ENCODE results near the gene AP1B1.

Gene AP1B1

DNA sequence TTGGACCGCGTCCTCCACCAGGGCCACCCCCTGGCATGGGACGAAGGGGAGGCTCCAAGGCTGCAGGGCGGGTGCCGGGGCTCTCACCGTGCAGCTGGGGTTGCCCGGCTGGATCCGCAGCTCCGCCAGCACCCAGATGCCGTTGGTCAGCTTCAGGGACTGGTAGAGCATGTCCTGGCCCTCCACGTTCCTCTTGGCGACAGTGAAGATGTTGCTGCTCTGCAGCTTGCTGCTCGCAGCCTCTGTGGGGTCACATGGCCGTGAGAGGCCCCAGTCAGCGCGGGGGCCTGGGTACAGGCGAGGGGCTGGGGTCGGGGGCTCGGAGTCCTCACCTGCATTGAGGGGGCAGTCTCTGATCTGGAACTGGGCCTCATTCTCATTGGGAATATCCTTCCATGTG, 58.1 kb downstream of the AP1B1 start:
- no peak for DNase-seq

DNA sequence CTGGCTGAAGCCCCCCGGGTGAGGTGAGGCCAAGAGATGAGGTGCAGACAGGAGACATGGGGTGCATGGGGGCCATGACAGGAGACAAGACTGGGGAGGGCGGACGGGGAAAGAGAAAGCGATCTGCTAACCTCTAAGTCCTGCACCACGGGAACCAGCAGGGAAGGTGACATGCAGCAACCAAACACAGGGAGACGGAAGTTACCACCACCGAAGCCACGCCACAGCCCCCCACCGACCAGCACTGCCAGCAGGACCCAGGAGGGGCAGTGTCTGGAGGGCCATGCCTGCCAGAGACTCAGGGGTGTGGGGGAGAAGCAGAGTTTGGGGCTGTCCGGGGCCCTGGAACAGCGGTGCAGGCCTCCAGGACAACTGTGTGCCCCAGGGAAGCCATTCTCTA, 58.8 kb downstream of the AP1B1 start:
- DNase-seq: no peak

DNA sequence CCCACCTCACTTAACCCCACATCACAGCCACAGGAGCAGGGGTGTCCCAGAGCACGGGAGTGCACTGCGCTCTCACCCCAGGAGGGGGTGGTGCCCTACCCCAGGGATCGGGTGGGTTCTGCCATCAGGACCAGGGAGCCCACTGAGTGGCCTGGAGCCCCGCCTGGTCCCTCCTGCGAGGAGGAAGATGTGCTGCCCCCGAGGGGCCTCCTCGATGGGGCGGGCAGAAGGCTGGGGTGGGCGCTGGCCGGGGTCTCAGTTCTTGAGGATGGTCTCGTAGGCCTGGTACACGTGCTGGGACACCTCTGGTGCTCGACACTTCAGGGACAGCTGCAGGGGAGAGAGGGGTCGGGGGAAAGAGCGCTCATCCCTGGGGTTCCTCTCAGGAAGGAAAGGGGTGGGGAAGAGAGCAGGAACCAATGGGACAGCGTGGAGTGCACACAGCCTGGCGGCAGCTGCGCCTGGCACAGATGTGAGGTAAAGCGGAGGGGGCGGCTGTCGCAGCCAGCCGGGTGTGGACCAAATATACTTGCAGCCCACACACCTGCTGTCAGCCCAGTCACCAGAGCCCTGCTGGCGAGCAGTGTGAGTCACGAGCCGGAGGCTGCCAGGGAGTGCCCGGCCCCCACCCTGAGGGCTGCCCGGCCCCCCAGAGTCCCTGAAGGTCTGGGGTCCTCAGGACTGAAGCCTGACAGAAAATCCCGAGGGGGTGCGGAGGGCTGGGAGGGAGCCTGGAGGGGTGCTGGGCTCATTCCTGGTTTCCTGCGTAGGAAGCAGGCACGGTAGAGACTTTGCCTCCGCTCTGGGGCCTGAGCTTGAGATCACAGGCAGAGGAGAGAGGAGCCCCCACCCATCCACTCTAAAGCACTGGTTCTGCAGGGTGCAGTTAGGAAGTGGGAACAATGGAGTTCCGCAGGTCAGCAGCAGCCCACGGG, 59.5 kb downstream of the AP1B1 start:
- no peak for DNase-seq

DNA sequence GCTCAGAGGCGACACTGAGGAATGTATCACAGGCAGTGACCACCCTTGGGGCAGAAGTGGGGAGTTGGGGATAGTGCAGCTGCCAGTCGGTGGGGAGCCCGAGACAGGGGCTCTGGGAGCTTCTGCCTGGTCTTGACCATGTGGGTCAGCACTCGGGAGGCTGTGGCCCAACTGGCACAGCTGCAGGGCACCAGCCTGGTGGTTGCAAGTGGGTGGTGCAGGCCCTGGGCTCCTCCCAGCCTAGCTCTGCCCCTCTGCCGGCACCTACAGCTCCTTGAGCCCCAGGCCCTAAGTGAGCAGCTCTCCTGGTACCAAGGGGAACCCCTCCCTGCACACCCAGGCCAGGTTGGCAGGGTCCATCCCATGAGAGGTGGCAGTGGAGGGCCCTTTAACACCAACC, 60.3 kb downstream of the AP1B1 start:
- DNase-seq: no peak

DNA sequence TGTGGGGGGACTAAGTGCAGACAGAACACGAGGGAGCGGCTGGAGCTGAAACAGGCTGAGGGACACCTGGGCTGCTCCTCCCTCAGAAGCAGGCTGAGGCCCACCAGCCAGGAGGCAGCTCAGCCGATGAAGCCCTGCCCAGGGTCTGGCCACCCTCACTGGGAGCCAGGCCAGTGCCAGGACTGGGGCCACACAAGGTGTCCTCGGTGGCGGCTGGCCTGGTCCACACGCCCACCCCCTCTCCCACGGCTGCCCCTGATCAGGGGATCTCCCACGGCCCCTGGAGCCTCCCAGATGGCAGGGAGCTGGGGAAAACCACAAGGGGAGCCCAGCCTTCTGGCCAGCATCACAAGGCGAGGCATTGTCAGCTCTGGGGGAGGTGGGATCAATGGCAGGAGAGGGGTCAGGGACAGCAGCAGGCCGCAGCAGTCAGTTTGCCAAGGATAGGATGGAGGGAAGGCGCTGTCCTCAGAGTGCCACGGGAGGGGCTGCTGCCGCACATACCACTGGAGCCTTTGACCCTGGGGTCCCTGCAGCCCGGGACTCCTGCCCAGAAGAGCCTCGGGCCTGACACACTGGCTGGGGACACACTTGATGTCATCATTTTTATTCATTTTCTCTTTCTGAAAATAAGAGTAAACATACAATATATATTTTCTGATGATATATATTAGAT, 61.1 kb downstream of the AP1B1 start:
- no peak for DNase-seq

DNA sequence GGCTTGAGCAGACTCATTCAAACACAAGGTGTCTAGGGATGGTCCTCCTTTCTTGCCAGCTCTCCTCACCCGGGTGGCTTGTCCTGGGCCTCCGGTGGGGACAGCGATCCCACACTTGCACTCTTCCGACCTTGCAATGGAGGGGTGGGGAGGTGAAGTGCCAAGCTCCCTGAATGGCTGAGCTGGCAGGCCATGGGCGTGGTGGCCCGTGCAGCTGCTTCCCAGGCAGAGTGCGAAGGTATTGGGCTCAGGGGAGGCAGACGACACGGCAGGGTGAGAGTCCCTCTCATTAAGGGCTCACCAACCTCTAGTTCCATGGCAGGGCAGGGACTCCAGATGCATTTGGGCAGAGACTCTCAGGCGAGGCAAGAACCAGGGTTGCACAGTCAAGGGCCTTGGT, 61.9 kb downstream of the AP1B1 start:
- DNase-seq: no peak

DNA sequence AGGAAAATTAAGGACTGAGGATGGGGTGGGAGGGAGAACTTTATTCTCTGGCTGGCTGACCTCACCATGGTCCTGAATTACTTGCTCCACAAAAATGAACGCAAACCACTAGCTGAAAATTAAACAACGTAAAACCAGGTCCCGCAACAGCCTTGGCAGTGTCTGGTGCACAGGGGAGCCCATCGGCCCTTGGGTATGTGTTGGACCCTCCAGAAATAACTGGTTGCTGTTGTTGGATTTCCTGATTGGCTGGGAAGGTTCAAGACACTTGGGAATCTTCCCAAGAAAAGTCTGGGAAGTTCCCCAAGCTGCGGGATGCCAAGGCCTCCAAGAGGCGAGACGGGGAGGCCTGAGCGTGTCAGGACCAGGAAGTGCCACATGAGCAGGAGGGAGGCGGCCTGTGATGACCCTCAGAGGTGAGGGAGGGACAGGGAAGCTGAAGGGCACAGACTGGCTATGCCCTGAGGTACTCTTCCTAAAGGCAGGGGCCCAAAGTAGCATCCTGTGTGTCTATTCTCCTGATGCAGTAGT, 62.5 kb downstream of the AP1B1 start:
- DNase-seq: no peak

DNA sequence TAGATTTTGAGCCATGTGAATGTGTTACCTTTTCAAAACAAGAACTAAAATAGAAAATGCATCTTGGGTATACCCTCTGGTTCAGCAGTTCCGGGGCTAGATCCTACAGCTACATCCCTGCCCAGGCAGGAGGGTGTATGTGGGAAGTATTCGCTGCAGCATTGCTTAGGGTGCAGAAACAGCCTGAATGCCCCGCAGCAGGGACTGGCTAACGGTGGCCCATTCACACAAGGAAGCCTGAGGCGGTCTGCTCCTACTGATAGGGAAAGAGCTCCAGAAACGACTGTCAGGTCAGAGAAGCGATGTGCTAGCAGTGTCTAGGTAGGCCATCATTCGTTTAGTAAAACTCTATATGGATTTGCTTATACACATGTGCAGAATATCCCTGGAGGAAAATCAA, 63.0 kb downstream of the AP1B1 start:
- no peak for DNase-seq

DNA sequence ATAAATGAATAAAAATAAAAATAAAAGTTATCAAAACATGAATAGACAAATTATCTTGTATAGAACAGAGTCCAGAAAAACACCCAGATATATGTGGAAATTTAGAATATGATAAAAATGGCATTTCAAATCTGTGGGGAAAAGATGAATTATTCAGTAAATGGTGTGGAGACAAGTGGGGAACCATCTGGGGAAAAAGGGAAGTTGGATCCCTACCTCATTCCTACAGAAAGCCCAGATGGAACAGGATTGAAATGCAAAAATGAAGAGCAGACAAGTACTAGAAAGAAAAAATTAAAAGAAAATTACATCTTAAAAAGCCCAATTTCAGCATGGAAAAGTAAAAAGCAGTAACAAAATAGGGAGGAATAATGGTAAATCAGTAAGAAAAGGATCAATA, 64.7 kb downstream of the AP1B1 start:
- no peak for DNase-seq

DNA sequence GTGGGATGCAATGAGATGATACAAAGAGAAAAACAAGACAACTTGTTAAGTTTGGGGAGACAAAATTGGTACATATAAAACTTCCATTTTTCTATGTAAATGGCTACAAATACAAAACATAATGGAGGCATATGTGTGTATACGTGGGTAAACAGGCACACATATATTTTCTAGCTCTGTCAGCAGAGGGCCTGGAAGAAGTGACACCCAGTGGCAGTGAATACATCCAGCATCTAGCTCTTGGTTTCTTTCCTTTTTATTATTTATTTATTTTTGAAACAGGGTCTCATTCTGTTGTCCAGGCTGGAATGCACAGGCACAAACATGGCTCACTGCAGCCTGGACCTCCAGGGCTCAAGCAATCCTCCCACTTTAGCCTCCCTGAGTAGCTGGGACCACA, 67.8 kb downstream of the AP1B1 start:
- no peak for DNase-seq

DNA sequence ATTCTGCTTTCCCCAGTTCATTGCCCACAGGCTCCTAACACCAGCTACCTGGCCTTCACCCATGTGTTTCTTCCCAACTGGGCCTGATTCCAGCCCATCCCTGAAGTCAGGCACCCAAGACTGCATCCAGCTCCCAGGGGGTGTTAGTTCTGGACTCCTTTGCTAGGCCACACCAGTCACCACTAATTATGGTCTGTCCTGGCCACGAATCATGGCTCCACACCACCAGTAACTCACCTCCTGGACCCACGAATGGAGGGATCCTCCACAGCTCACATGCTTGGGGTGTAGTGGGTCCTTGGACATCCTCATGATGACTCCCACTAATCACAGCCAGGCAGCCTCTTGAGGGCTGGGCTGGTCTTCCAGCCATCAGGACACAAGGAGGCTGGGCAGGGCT, 69.3 kb downstream of the AP1B1 start:
- DNase-seq: no peak

DNA sequence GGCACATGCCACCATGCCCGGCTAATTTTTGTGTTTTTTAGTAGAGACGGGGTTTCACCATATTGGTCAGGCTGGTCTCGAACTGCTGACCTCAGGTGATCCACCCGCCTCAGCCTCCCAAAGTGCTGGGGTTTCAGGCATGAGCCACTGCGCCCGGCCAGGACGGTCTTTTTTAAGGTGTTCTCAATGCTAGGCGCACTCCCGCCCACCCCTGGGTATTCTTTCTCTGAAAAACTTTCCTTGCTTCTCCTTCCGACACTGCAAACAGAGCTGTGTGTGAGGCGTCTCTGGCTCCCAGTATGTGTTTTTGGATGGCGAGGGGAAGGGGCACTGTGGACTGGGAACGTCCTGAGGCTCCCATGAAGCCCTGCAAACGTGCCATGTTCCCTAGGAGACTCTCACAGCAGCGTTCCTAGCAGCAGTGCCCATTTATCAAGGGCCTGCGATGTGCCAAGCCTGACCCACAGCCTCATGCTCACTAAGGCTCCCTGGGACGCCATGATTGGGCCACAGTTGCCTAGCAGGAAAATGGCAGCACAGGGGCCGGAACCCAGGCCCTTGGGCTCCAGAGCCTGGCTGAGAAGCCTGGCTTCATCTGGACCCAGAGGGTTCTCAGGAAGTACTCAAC, 70.4 kb downstream of the AP1B1 start:
- no peak for DNase-seq

DNA sequence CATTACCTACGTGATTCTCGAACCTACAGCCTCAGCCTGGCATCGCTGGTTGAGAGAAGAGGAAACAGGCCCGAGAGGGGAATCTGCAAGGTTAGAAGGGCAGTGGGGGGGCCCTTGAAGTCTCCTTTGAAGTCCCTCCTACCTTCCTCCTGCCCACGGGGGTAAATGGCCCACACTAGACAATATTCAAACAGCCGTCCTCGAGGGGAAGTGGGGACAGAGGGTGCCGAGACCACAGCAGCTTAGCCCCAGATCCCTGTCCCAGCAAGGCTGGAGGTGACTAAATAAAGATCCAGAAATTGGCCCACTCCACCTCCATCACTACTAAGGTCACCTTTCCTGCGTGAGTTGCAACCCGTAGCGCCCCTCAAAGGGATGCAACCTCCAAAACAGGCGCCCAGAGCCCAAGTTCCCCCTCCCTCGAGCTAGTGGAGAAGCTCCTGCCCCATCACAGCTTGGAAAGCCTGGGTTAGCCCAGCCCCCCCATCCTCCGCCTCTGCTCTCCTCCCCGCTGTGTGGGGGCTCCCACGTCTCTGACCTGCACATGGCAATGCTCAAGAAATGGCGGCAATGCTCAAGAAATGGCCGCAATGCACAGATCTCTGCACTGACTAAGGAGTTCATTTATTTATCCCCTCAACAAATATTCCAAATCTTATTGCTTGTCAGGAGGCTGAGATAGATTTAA, 72.1 kb downstream of the AP1B1 start:
- no peak for DNase-seq

DNA sequence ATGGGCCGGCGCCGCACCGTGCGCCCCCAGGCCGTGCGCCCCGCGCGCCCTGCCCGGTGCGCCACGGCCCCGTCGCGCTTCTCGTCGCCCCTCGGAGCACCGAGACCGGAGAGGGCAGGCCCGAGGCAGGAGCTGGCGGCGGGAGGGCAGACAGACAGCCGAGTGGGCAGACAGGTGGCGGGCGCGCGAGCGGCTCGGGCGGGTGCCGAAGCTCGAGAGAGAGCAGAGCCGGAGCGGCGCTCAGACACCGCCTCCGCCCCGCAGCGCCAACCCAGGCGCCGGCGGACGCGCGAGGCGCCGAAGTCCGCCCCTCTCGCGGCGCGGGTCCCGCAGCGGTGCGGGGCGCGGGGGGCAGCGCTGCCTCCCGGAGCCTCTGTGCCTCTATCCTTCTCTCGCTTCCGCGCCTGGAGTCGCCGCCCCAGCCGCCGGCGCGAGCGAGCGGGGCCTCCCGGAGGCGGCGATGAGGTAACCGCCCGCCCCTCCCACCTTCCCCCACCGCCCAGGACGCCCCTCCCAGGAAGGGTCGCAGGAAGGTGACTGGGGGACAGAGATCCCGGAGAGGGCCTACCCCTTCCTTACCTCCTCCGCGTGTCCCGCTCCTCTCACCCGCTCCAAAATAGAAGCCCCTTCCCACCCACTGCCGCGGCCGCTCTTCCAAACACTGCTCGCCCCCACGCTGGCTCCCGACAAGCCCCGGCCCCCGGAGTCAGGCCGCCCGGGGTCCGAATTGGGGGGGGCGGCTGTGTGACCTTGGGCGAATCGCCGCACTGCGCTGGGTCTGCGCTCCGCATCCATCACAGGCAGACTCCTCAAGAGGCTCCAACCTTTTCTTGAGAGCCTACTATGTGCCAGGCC, 72.9 kb downstream of the AP1B1 start, which contains the start of gene RASL10A:
Gene RASL10A, minus strand, starts transcription at position 412 of the 855 bp plus-strand sequence. CDS start 451 bp downstream, outside the sequence.
- DNase-seq: no peak

DNA sequence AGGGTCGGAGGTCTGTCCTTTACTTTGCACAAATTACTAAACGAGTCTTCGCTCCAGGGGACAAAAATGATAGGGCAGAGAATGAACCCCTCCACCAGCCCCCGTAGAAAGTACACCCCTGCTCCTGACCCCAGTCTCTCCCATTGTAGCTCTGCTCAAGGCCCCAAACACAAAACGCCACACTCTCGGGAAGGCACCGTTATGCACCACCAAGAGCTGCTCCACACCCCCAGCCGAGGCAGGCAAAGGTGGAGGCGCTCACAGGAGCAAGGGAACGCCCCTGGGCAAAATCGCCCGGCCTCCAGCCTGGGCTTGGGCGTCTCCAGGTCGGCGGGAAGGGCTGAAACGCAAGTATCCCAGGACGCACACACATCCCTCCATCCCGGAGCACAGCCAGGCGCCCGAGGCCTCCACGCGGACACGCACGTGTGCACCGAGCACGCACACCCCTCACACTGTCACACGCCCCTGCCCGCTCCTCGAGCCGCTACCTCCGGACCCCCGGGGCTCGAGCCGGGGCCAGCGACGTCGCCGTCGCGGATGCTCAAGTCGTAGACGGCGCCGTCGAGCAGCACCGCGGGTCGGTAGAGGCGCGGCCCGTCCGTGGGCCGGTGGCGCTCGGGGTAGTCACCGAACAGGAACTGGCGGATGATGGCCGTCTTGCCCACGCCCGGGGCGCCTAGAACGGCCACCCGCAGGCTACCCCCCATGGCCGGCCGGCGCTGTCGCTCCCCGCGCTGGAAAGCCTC, 73.7 kb downstream of the AP1B1 start:
- DNase-seq: no peak

DNA sequence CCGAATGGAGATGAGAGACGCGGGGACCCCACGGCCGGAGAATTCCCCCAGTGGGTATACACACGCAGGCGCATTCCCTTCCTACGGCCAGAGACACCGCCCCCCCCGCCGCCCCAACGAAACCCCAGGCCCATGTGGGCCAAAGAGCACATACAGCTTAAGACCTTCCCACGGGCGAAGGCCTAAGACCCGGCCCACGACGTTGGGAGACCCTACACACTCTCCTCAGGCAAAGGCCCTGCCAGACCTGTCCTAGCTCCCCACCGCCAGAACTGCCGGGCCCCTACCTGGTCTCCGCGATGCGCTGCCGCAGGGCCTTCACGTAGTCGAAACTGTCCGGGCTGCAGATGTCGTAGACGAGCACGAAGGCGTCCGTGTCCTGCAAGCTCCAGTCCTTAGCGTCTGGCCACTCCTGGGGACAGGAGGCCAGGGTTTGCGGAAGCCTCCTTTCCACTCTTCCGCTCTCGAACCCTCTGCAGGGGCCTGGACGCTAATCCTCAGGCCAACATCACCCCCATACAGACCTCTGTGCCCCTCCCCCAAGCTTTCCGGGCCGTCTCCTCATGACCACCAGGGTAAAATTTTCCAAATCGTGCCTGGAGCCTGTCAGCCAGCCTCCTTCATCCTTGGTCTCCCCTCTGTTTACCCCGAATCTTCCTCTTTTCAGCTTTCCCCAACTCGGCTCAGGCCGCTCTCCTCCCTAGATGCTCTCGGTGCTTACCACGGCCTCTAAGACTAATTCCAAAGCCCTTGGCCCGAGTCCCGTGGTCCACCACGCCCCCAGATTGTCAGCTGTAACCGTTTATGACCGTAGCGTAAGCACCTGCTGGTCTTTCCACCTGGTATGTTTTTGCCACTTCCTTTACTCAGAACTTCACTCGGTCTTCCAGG, 74.5 kb downstream of the AP1B1 start:
- DNase-seq: no peak

DNA sequence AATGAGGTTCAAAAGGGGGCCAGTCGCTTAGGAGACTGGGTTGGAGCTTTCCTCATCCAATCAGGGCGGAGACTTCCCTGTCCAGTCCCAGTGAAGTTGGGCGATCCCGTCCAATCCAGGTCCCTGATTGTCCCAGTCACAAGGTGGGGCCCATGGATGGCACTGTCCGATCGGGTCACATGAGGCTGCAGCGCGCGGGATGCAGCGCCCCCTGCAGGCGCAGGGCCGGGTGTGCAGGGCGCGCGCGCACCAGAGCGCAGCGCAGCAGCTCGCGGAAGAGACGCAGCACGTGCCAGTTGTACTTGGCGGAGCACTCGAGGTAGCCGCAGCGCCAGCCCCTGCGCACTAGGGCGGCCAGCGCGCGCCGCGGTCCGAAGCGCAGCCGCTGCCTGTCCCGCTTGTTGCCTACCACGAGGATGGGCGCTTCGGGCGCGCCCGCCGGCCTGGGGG, 75.2 kb downstream of the AP1B1 start:
- peak; percentile 49 for DNase-seq

DNA sequence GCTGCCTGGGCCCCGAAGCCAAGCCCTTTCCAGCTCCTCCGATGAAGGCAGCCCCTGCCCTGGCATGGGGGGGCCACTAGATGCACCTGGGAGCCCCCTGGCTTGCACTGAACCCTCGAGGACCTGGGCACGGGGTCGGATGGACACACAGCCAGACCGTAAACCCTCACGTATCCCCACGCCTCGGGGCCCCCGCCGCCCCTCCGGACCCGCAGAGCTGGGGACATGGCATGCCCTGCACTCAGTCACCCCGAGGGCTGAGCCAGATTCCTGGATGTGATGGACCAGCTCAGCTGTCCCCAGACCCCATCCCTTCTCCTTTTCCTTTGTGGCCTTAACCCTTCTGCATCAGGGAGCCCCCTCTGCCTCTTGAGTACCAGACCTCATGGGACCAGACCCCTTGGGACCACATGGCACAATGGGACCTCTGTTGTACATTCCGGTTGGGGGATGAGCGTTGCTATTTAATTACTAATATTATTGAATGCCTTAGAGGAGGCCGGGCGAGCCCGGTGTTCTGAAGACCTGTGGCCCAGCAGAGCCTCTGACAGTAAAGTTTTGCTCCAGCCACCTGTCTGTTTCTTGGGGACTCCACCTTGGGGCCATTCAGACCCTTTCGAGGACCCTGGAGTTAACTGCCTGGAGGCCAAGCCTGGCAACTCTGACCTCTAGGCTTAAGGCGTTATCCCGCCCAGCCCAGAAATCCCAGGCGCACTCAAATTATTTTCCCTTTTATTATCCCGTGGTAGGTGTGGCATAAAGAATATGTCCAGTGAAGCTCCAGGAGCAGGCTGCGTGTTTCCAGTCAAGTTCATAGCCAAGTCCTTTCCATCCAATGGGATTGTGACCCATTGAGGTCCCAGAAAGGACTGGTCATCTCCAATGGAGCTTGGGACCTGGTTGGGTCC, 75.9 kb downstream of the AP1B1 start:
- DNase-seq: no peak

Measured in activated CD4-positive, alpha-beta T cell treated with anti-CD3 and anti-CD28 coated beads, Interleukin-10, Interleukin-2, amounts not matched to agents 100 ng/mL and 50 ng/mL, durations not matched to agents 16 hours and 8 hours (primary cell).